ENCODE data around the gene AP4S1.

DNA sequence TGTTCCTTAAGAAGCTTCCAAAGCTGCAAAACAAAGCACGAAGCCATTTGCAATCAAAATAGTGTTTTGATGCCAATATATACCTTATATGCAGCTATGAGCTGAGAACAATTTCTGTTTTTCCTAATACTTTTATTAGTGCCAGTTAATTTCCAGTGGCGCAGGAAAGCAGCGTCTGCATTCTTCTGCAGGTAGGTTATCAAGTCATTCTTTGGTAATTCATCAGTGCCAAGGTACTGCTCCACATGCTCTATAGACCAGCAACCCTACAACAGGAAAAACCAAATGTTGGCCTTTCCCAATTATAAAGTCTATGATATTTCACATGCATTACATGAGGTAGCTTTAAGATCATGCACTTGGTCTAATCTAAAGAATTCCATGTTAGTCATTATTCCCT, 88.3 kb downstream of the AP4S1 start:
- TF ChIP-seq CTCF (IDR thresholded peaks at IDR 0.05 in 8 of 11, conservative IDR thresholded peaks at IDR 0.05 in 3 of 11) (no peak), POLR2A (IDR thresholded peaks at IDR 0.05) (no peak), POLR2AphosphoS5 (IDR thresholded peaks at IDR 0.05) (no peak)
